PC-9 (cell line): ENCODE measurements around the gene FREM2.

Source experiments
- CTCF ChIP-seq: fragments of 200-600 bp; sonication (generic); conservative IDR thresholded peaks from 2 replicates; pipeline ENCODE4 v1.6.1; 2017; ENCODE audit warnings: mixed run types, antibody characterized with exemption, mild to moderate bottlenecking, moderate library complexity
- EZH2 ChIP-seq: fragments of 200-600 bp; sonication (generic); IDR thresholded peaks from 2 replicates; pipeline ENCODE4 v1.8.0; 2017; ENCODE audit warnings: antibody characterized with exemption, low read depth

- TF ChIP-seq CTCF (no peak), EZH2 (no peak)
Measured at GRCh38 chr13:38883783-38884182, 196.9 kb downstream of the FREM2 start.
